GM19099 (cell line): Measurements from ENCODE around the gene ID2.

ENCODE experiments used
- POLR2A ChIP-seq: IDR thresholded peaks from 3 replicates; pipeline ENCODE4 v1.6.1; 2011; ENCODE audit warnings: low read depth; ENCODE audit not compliant: insufficient read length; ENCODE audit errors: extremely low read depth

Gene ID2

GRCh38 chr2:8682719-8683667 lies 1.1 kb downstream of the ID2 start:
- no peak for TF ChIP-seq POLR2A

- no peak for TF ChIP-seq POLR2A
Measured at GRCh38 chr2:8684540-8684877, 2.7 kb downstream of the ID2 start.

GRCh38 chr2:8684878-8685696 lies 3.2 kb downstream of the ID2 start:
- TF ChIP-seq POLR2A, result no peak

GRCh38 chr2:8685697-8686358 lies 4.0 kb downstream of the ID2 start:
- TF ChIP-seq POLR2A, result no peak

- no peak for TF ChIP-seq POLR2A
Measured at GRCh38 chr2:8691859-8692437, 10.1 kb downstream of the ID2 start.

GRCh38 chr2:8692783-8693156 lies 10.9 kb downstream of the ID2 start:
- no peak for TF ChIP-seq POLR2A

- TF ChIP-seq POLR2A, result no peak
Measured at GRCh38 chr2:8693157-8693821, 11.4 kb downstream of the ID2 start.

- no peak for TF ChIP-seq POLR2A
Measured at GRCh38 chr2:8694737-8695136, 12.9 kb downstream of the ID2 start.

GRCh38 chr2:8697190-8697589 lies 15.3 kb downstream of the ID2 start:
- TF ChIP-seq POLR2A, result no peak

GRCh38 chr2:8699839-8700238 lies 18.0 kb downstream of the ID2 start:
- no peak for TF ChIP-seq POLR2A

- no peak for TF ChIP-seq POLR2A
Measured at GRCh38 chr2:8701681-8702379, 20.0 kb downstream of the ID2 start.

GRCh38 chr2:8704906-8705305 lies 23.1 kb downstream of the ID2 start:
- TF ChIP-seq POLR2A, result no peak

- no peak for TF ChIP-seq POLR2A
Measured at GRCh38 chr2:8709611-8710010, 27.8 kb downstream of the ID2 start.

- TF ChIP-seq POLR2A, result no peak
Measured at GRCh38 chr2:8710951-8711350, 29.1 kb downstream of the ID2 start.
